Measurements from ENCODE around the gene MYRFL.

Gene MYRFL

GRCh38 chr12:69886109-69886508, 61.1 kb downstream of the MYRFL start:
- no peak overlapping the region for H3K4me3 ChIP-seq (ENCODE audit: low read depth, low read length)
- in situ Hi-C loops (cut with HindIII; ENCODE audit: low sequenced_read_pairs) = loop anchor here (25.0 kb wide), 2 partner anchors 476 to 701 kb away; partner anchors contain the start of gene KCNMB4
- no peak for TF ChIP-seq CTCF (IDR thresholded peaks at IDR 0.05; ENCODE audit: low read depth, low read length, missing control alignments)
- no peak for DNase-seq (ENCODE audit: low read depth)

GRCh38 chr12:69886715-69887114, 61.7 kb downstream of the MYRFL start:
- no peak for TF ChIP-seq CTCF (IDR thresholded peaks at IDR 0.05; ENCODE audit: low read depth, low read length, missing control alignments)
- no peak for DNase-seq (ENCODE audit: low read depth)
- in situ Hi-C loops (cut with HindIII; ENCODE audit: low sequenced_read_pairs) = loop anchor here (25.0 kb wide), 2 partner anchors 476 to 701 kb away; partner anchors contain the start of gene KCNMB4
- no peak overlapping the region for H3K4me3 ChIP-seq (ENCODE audit: low read depth, low read length)

GRCh38 chr12:69888901-69889300, 63.9 kb downstream of the MYRFL start:
- TF ChIP-seq CTCF (IDR thresholded peaks at IDR 0.05; ENCODE audit: low read depth, low read length, missing control alignments) = no peak
- DNase-seq (ENCODE audit: low read depth) = no peak
- in situ Hi-C loops (cut with HindIII; ENCODE audit: low sequenced_read_pairs) = loop anchor here (25.0 kb wide), 2 partner anchors 473 to 698 kb away; partner anchors contain the start of gene KCNMB4
- H3K4me3 ChIP-seq (ENCODE audit: low read depth, low read length) = no peak overlapping the region

- no peak for DNase-seq (ENCODE audit: low read depth)
- H3K4me3 ChIP-seq (ENCODE audit: low read depth, low read length) = no peak overlapping the region
- in situ Hi-C loops (cut with HindIII; ENCODE audit: low sequenced_read_pairs) = loop anchor here (25.0 kb wide), 2 partner anchors 467 to 692 kb away; partner anchors contain the start of gene KCNMB4
- no peak for TF ChIP-seq CTCF (IDR thresholded peaks at IDR 0.05; ENCODE audit: low read depth, low read length, missing control alignments)
Observed at GRCh38 chr12:69894800-69895383, 69.9 kb downstream of the MYRFL start.

- no peak overlapping the region for H3K4me3 ChIP-seq (ENCODE audit: low read depth, low read length)
- no peak for TF ChIP-seq CTCF (IDR thresholded peaks at IDR 0.05; ENCODE audit: low read depth, low read length, missing control alignments)
- in situ Hi-C loops (cut with HindIII; ENCODE audit: low sequenced_read_pairs) = loop anchor here (25.0 kb wide), 2 partner anchors 465 to 690 kb away; partner anchors contain the start of gene KCNMB4
- DNase-seq (ENCODE audit: low read depth) = no peak
Observed at GRCh38 chr12:69896653-69897381, 71.8 kb downstream of the MYRFL start.

GRCh38 chr12:69897744-69898143, 72.7 kb downstream of the MYRFL start:
- TF ChIP-seq CTCF (IDR thresholded peaks at IDR 0.05; ENCODE audit: low read depth, low read length, missing control alignments) = no peak
- peak; percentile 97 for DNase-seq (ENCODE audit: low read depth)
- in situ Hi-C loops (cut with HindIII; ENCODE audit: low sequenced_read_pairs) = loop anchor here (25.0 kb wide), 2 partner anchors 465 to 690 kb away; partner anchors contain the start of gene KCNMB4
- no peak overlapping the region for H3K4me3 ChIP-seq (ENCODE audit: low read depth, low read length)

Data from astrocyte of the cerebellum (primary cell).